Measurements from ENCODE around the gene BBS12.
"Not testable (repeated sequence)": the region's sequence is repeated elsewhere in the genome, so short reads cannot be mapped to it uniquely, and the experiment has no call there.

BBS12 gene

DNA sequence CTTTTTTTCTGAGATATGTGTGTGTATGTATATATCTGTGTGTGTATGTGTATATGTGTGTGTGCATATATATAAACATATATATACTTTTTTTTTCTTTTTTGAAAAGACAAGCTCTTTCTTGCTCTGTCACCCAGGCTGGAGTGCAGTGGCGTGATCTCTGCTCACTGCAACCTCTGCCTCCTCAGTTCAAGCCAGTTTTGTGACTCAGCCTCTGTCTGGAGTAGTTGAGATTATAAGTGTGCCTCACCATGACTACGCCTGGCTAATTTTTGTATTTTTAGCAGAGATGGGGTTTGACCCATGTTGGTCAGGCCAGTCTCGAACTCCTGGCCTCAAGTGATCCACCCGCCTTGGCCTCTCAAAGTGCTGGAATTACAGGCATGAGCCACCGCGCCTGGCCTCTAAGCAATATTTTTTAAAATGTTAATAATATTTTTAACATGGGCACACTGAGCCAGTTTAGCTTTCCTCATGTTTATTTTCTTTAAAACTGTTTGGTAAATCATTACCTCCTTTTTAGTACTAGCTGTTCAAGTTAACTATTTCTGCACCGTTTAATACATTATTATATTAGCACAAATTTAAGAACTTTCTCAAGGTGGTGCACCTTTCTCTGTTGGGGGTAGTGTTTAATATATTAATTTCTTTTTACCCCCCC lies 33.3 kb downstream of the BBS12 start:
- DNase-seq (ENCODE audit: low spot score) = peak; percentile 68

GRCh38 chr4:122766353-122766705 lies 33.8 kb downstream of the BBS12 start:
- no peak for DNase-seq (ENCODE audit: low spot score)

GRCh38 chr4:122766950-122767349 lies 34.4 kb downstream of the BBS12 start:
- DNase-seq (ENCODE audit: low spot score) = no peak

GRCh38 chr4:122771724-122772123 lies 39.2 kb downstream of the BBS12 start:
- DNase-seq (ENCODE audit: low spot score) = no peak

GRCh38 chr4:122772311-122772710 lies 39.8 kb downstream of the BBS12 start:
- DNase-seq (ENCODE audit: low spot score) = no peak

DNA sequence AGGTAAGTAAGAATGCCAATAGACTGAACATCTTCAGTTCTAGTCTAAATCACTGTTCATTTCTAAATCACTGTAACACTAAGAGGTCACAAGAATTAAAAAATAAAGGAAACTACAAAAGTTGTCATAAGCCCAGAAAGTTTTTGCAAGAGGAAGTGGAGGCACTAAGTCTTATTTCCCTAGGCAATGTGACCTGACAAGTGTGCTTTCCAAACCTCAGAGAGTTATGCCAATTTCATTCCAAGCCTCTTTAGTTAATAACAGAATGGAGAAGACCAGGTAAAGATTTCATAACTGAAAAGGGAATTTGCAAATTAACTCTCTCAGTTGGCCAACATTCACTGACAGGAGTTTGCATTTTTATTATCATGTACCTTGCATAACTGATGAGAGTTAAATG lies 40.5 kb downstream of the BBS12 start:
- DNase-seq (ENCODE audit: low spot score) = no peak

GRCh38 chr4:122775039-122775438 lies 42.5 kb downstream of the BBS12 start:
- no peak for DNase-seq (ENCODE audit: low spot score)

DNA sequence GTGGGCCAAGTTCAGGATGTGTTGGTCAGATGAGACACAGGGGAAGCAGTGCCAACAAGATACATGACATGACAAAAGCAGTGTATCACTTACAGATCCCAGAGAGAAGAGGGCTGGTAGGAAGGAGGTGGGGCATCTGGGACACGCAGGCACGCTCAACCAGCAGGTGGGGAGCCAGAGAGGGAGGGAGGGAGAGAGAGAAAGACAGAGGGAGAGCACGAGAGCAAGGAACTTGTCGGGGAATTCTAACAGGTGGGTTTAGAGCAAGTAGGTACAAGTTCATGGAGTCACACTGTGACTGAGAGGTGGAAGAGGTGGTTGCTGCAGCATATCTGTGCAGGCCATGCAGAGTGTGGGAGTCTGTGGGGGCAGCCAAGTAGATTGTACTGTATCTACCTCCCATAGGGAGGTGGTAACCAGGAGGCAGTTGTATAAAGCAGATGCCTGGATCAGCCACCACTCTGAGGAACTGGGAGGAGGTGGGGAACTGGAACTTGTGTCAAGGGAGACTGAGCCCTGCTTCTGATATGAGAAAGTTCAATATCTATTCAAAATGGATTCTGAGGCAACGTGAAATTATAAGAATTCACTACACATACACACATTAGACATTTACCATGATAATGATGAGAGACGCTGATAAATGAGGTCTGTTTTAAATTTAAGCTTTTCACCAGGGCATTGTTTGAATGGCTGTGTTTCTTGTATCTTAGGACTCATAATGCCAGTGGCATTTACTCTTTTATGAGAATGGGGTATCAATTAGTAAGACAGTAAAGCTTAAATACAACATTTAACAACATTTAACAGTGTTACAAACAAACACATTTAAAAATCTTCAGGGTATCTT lies 43.7 kb downstream of the BBS12 start:
- no peak for DNase-seq (ENCODE audit: low spot score)

- DNase-seq (ENCODE audit: low spot score) = no peak
These were observed 44.4 kb downstream of the BBS12 start for GRCh38 chr4:122776916-122777315.

GRCh38 chr4:122777846-122778673 lies 45.6 kb downstream of the BBS12 start:
- DNase-seq (ENCODE audit: low spot score) = no peak

- no peak for DNase-seq (ENCODE audit: low spot score)
These were observed 49.0 kb downstream of the BBS12 start for GRCh38 chr4:122781486-122781885.

DNA sequence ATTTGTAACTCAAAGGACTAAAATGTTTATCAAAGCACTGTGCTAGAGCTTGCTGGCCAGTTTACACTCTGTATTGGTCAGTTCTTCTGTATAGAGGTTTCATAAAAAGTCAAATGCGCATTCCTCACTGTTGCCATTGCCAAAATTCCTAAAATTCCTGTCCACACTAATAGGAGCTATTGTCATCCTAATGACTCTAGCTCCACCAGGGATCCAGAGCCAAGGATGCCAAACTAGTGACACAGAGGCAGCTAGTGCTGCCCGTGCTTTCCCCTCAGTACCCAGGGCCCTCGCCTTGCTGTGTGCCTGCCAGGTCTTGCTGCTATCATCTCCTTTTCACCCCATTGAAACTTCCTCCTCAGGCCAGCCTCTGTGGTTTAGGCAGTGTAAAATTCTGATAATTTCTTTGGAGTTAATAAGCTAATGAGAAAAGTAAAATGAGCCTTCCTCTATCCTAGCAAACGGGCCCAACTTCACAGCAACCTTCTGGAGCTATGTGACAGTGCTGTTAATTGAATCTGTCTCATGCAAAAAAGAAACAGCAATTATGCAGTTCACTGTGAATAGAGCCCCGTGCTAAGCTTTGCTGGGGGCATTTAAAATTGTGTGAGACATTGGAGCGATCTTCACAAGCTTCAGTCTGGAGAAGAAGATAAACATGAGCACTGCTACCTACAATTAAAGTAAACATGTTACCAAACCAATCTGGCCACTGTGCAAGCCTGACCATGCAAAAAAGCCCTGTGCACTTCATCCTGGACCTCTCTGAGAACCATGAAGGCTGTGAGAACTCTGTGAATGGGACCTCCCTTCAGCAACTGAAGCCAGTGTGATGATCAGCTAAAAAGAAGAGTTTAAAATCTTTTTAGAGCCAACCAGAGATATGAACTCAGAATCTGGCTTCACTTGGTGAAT lies 51.1 kb downstream of the BBS12 start:
- DNase-seq (ENCODE audit: low spot score) = peak; percentile 76

DNA sequence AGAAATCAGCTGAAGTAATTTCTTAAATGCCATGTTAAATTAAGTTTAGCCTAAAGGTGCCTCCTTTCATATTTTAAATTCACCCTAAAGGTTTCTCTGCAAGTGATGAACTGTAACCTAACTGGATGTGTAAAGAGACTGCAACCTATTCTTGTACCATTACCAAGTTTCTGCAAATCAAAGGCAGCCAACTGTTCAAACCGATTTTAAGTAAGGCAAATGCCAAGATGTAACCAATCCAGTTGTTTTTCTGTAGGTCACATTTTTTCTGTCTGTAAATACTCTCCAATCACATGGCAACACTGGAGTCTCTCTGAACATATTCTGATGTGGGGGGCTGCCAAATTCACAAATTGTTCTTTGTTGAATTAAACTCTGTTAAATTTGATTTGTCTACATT lies 51.8 kb downstream of the BBS12 start:
- DNase-seq (ENCODE audit: low spot score) = no peak

DNA sequence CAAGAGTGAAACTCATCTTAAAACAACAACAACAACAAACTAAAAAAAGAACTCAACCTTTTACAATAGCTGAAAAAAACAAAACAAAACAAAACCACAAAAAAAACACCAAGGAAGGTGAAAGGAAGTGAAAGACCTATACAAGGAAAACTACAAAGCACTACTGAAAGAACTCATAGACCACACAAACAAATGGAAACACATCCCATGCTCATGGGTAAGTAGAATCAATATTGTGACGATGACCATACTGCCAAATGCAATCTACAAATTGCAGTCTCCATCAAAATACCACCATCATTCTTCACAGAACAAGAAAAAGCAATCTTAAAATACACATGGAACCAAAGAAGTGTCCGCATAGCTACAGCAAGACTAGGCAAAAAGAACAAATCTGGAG lies 52.6 kb downstream of the BBS12 start:
- no peak for DNase-seq (ENCODE audit: low spot score)

DNA sequence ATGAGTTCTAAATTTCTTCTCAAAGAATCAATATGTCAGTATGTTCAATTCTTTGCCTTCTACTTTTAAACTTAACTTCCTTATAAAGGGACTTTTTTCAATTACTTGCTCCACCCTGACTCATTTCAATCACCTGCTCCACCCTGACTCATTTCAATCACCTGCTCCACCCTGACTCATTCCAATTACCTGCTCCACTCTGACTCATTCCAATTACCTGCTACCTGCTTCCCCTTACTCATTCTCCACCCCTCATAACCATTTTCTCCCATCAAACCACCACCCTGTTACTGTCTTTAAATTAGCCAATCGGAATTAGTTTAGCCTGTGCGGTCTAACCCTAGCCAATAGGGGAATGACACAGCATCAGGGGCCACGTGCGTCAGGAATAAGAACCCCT lies 53.8 kb downstream of the BBS12 start:
- DNase-seq (ENCODE audit: low spot score) = not testable (repeated sequence)

- not testable (repeated sequence) for DNase-seq (ENCODE audit: low spot score)
These were observed 54.4 kb downstream of the BBS12 start for GRCh38 chr4:122786920-122787319.

- no peak for DNase-seq (ENCODE audit: low spot score)
These were observed 55.4 kb downstream of the BBS12 start for GRCh38 chr4:122787940-122788339.

GRCh38 chr4:122788935-122789334 lies 56.4 kb downstream of the BBS12 start:
- DNase-seq (ENCODE audit: low spot score) = no peak

GRCh38 chr4:122793811-122794210 lies 61.3 kb downstream of the BBS12 start:
- DNase-seq (ENCODE audit: low spot score) = no peak

Measured in RKO (cell line).